ENCODE results near the gene CTTN. TPM values are rescaled to one million over a fixed set of nuclear protein-coding genes. Genes with fewer than 3 reads are reported as not detected.

The CTTN gene
- total and polyA plus RNA-seq, 9 of the 15 experiments (the other 6 are each of a cell fraction or from before 2014, with no cell fraction given) = 9.9 to 158 (median 99.7) TPM

DNA sequence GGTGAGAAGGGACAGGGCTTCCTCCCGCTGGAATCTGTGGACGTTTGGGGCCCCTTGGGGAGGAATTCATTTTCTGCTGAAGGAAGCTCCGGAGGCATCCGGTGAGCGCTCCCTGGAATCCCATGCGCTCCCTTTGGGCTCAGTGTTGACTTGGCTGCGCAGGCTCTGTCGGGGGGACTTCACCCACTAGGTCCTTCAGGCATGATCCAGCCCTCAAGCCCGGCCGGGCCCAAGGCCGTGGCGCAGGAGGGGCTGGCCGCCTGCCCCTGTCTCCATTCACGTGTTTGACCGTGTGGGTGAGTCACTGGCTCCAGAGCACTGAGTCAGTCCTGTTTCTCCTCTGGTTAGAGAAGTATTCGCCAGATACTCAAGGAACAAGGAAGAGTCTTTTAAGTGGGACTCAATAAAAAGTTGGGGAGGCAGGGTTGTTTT, 1.4 kb downstream of the CTTN start (continued):
- TF ChIP-seq, protein P1, sequence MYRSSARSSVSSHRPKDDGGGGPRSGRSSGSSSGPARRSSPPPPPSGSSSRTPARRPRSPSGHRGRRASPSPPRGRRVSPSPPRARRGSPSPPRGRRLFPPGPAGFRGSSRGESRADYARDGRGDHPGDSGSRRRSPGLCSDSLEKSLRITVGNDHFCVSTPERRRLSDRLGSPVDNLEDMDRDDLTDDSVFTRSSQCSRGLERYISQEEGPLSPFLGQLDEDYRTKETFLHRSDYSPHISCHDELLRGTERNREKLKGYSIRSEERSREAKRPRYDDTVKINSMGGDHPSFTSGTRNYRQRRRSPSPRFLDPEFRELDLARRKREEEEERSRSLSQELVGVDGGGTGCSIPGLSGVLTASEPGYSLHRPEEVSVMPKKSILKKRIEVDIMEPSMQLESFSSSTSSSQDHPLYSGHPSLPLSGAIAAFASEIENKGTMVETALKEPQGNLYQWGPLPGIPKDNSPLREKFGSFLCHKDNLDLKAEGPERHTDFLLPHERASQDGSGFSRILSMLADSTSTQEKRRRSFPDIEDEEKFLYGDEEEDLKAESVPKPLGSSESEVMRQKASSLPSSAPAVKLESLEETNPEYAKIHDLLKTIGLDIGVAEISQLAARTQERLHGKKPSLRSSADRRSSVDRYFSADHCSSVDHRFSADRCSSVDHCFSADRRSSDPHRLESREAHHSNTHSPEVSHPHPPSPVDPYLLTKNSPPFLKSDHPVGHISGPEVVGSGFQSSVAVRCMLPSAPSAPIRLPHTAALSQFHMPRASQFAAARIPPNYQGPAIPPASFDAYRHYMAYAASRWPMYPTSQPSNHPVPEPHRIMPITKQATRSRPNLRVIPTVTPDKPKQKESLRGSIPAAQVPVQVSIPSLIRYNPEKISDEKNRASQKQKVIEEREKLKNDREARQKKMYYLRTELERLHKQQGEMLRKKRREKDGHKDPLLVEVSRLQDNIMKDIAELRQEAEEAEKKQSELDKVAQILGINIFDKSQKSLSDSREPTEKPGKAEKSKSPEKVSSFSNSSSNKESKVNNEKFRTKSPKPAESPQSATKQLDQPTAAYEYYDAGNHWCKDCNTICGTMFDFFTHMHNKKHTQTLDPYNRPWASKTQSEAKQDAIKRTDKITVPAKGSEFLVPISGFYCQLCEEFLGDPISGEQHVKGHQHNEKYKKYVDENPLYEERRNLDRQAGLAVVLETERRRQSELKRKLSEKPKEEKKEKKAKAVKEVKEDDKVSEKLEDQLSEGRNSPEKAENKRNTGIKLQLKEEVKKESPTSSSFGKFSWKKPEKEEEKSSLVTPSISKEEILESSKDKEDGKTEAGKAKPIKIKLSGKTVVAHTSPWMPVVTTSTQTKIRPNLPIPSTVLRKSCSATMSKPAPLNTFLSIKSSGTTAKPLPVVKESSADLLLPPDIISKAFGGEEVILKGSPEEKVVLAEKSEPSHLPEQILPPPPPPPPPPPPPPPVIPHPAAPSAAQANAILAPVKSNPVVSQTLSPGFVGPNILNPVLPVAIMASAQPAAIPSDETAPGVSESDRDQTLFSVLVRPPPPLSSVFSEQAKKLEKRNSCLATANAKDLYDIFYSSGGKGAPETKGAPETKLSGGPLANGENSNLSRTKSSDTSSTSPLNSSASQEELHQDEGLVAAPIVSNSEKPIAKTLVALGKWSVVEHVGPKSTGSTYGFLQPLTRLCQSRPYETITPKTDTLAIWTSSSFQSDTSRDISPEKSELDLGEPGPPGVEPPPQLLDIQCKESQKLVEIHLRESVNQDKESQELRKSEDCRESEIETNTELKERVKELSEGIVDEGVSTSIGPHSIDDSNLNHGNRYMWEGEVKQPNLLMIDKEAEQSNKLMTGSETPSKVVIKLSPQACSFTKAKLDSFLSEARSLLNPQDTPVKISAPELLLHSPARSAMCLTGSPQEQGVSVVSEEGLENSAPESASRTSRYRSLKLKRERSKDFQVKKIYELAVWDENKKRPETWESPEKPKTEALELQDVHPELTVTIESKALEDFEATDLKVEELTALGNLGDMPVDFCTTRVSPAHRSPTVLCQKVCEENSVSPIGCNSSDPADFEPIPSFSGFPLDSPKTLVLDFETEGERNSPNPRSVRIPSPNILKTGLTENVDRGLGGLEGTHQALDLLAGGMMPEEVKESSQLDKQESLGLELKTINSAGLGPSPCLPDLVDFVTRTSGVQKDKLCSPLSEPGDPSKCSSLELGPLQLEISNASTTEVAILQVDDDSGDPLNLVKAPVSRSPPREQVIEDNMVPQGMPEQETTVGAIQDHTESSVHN (IDR thresholded peaks at IDR 0.05; ENCODE audit: borderline replicate concordance in 1 of 2, low read depth in 1 of 2) = no peak
- TF ChIP-seq NFIC (IDR thresholded peaks at IDR 0.05) = no peak
- TF ChIP-seq, protein P2, sequence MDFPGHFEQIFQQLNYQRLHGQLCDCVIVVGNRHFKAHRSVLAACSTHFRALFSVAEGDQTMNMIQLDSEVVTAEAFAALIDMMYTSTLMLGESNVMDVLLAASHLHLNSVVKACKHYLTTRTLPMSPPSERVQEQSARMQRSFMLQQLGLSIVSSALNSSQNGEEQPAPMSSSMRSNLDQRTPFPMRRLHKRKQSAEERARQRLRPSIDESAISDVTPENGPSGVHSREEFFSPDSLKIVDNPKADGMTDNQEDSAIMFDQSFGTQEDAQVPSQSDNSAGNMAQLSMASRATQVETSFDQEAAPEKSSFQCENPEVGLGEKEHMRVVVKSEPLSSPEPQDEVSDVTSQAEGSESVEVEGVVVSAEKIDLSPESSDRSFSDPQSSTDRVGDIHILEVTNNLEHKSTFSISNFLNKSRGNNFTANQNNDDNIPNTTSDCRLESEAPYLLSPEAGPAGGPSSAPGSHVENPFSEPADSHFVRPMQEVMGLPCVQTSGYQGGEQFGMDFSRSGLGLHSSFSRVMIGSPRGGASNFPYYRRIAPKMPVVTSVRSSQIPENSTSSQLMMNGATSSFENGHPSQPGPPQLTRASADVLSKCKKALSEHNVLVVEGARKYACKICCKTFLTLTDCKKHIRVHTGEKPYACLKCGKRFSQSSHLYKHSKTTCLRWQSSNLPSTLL (IDR thresholded peaks at IDR 0.05) = no peak
- peak; percentile 96 for TF ChIP-seq JUND (IDR thresholded peaks at IDR 0.05; ENCODE audit: borderline replicate concordance, low read depth, low read length)
- peak; percentile 90 for TF ChIP-seq JUND (tag; IDR thresholded peaks at IDR 0.05; ENCODE audit: borderline replicate concordance, low read depth, low read length)
- no peak for TF ChIP-seq BRD9 (IDR thresholded peaks at IDR 0.05; ENCODE audit: low read depth, partially characterized antibody)
- TF ChIP-seq, protein P3, sequence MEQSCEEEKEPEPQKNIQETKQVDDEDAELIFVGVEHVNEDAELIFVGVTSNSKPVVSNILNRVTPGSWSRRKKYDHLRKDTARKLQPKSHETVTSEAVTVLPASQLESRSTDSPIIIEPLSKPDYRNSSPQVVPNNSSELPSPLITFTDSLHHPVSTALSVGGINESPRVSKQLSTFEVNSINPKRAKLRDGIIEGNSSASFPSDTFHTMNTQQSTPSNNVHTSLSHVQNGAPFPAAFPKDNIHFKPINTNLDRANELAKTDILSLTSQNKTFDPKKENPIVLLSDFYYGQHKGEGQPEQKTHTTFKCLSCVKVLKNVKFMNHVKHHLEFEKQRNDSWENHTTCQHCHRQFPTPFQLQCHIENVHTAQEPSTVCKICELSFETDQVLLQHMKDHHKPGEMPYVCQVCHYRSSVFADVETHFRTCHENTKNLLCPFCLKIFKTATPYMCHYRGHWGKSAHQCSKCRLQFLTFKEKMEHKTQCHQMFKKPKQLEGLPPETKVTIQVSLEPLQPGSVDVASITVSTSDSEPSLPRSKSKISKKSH (CRISPR knock-in tag; IDR thresholded peaks at IDR 0.05) = no peak
- peak; percentile 68 for TF ChIP-seq ZFX (CRISPR knock-in tag; IDR thresholded peaks at IDR 0.05)
- no peak for TF ChIP-seq RNF2 (IDR thresholded peaks at IDR 0.05)
- TF ChIP-seq, protein P4, sequence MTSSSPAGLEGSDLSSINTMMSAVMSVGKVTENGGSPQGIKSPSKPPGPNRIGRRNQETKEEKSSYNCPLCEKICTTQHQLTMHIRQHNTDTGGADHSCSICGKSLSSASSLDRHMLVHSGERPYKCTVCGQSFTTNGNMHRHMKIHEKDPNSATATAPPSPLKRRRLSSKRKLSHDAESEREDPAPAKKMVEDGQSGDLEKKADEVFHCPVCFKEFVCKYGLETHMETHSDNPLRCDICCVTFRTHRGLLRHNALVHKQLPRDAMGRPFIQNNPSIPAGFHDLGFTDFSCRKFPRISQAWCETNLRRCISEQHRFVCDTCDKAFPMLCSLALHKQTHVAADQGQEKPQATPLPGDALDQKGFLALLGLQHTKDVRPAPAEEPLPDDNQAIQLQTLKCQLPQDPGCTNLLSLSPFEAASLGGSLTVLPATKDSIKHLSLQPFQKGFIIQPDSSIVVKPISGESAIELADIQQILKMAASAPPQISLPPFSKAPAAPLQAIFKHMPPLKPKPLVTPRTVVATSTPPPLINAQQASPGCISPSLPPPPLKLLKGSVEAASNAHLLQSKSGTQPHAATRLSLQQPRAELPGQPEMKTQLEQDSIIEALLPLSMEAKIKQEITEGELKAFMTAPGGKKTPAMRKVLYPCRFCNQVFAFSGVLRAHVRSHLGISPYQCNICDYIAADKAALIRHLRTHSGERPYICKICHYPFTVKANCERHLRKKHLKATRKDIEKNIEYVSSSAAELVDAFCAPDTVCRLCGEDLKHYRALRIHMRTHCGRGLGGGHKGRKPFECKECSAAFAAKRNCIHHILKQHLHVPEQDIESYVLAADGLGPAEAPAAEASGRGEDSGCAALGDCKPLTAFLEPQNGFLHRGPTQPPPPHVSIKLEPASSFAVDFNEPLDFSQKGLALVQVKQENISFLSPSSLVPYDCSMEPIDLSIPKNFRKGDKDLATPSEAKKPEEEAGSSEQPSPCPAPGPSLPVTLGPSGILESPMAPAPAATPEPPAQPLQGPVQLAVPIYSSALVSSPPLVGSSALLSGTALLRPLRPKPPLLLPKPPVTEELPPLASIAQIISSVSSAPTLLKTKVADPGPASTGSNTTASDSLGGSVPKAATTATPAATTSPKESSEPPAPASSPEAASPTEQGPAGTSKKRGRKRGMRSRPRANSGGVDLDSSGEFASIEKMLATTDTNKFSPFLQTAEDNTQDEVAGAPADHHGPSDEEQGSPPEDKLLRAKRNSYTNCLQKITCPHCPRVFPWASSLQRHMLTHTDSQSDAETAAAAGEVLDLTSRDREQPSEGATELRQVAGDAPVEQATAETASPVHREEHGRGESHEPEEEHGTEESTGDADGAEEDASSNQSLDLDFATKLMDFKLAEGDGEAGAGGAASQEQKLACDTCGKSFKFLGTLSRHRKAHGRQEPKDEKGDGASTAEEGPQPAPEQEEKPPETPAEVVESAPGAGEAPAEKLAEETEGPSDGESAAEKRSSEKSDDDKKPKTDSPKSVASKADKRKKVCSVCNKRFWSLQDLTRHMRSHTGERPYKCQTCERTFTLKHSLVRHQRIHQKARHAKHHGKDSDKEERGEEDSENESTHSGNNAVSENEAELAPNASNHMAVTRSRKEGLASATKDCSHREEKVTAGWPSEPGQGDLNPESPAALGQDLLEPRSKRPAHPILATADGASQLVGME (CRISPR knock-in tag; IDR thresholded peaks at IDR 0.05) = no peak
- TF ChIP-seq DPF2 (IDR thresholded peaks at IDR 0.05) = peak; percentile 69

All from K562 (cell line).